DOHH2 (cell line): Measurements from ENCODE around the gene BUD23.
"Not testable (repeated sequence)": the region's sequence is repeated elsewhere in the genome, so short reads cannot be mapped to it uniquely, and the experiment has no call there.

ENCODE experiments used
- H3F3A ChIP-seq: fragments of 200-600 bp; sonication (generic), shearing (Covaris generic); 2 replicates; pipeline ENCODE4 v1.6.0; 2016; ENCODE audit warnings: antibody characterized with exemption, mild to moderate bottlenecking; ENCODE audit not compliant: control insufficient read depth, insufficient read depth
- H3K27ac ChIP-seq: fragments of 200-600 bp; sonication (generic); 2 replicates; pipeline ENCODE4 v1.5.1; 2014; ENCODE audit warnings: low read depth, mild to moderate bottlenecking, low read length, moderate library complexity
- H3K27me3 ChIP-seq: fragments of 200-600 bp; sonication (generic); 2 replicates; pipeline ENCODE4 v1.6.1; 2014; ENCODE audit warnings: mild to moderate bottlenecking, low read length, mixed read lengths; ENCODE audit not compliant: control insufficient read depth
- H3K36me3 ChIP-seq: fragments of 200-600 bp; sonication (generic); 2 replicates; pipeline ENCODE4 v1.6.1; 2014; ENCODE audit warnings: mild to moderate bottlenecking, low read length, moderate library complexity, mixed read lengths; ENCODE audit not compliant: control insufficient read depth
- H3K4me1 ChIP-seq: fragments of 200-600 bp; sonication (generic); 2 replicates; pipeline ENCODE4 v1.6.1; 2014; ENCODE audit warnings: mild to moderate bottlenecking, low read length, mixed read lengths; ENCODE audit not compliant: control insufficient read depth
- H3K4me2 ChIP-seq: fragments of 200-600 bp; sonication (generic); 2 replicates; pipeline ENCODE4 v1.6.0; 2014; ENCODE audit warnings: mild to moderate bottlenecking, low read length, moderate library complexity
- H3K4me3 ChIP-seq: fragments of 200-600 bp; sonication (generic); 2 replicates; pipeline ENCODE4 v1.5.1; 2014; ENCODE audit warnings: mild to moderate bottlenecking, low read length, mixed read lengths
- H3K79me2 ChIP-seq: fragments of 200-600 bp; sonication (generic); 2 replicates; pipeline ENCODE4 v1.6.1; 2014; ENCODE audit warnings: mild to moderate bottlenecking, low read length, mixed read lengths; ENCODE audit not compliant: control insufficient read depth
- H3K9me2 ChIP-seq: fragments of 200-600 bp; sonication (generic); replicated peaks from 2 replicates; pipeline ENCODE4 v1.6.1; 2014; ENCODE audit warnings: mild to moderate bottlenecking, low read length, mixed read lengths; ENCODE audit not compliant: control insufficient read depth
- H3K9me3 ChIP-seq: fragments of 200-600 bp; sonication (generic); 2 replicates; pipeline ENCODE4 v1.6.1; 2014; ENCODE audit warnings: antibody characterized with exemption, low read length, mixed read lengths; ENCODE audit not compliant: control insufficient read depth, insufficient read depth
- H4K20me1 ChIP-seq: fragments of 200-600 bp; sonication (generic); 2 replicates; pipeline ENCODE4 v1.6.0; 2014; ENCODE audit warnings: low read depth, mild to moderate bottlenecking, antibody characterized with exemption, low read length, moderate library complexity; ENCODE audit not compliant: control insufficient read depth, insufficient read depth
- CTCF ChIP-seq: fragments of 200-600 bp; sonication (generic); IDR thresholded peaks from one replicate; pipeline ENCODE4 v1.5.1; 2014; ENCODE audit warnings: antibody characterized with exemption, mild to moderate bottlenecking, low read depth, low read length; ENCODE audit not compliant: poor library complexity, severe bottlenecking
- EZH2phosphoT487 ChIP-seq: fragments of 200-600 bp; sonication (generic); IDR thresholded peaks from 2 replicates; pipeline ENCODE4 v1.6.1; 2017; ENCODE audit warnings: borderline replicate concordance, mild to moderate bottlenecking, antibody characterized with exemption, low read length, moderate library complexity, mixed read lengths

The BUD23 gene

GRCh38 chr7:73721377-73721817, 38.0 kb downstream of the BUD23 start:
- H3K27ac ChIP-seq = no peak overlapping the region
- H3K36me3 ChIP-seq = no peaks in the 10 kb centered on the region
- TF ChIP-seq CTCF (no peak), EZH2phosphoT487 (no peak)
- H3K9me3 ChIP-seq = no peaks in the 10 kb centered on the region
- peaks cover 13% of the 10 kb centered on the region for H3K79me2 ChIP-seq
- no peak overlapping the region for H3K4me2 ChIP-seq
- H3K27me3 ChIP-seq = peaks cover 43% of the 10 kb centered on the region
- no peaks in the 10 kb centered on the region for H3K9me2 ChIP-seq
- H4K20me1 ChIP-seq = peaks cover 15% of the 10 kb centered on the region; the same call in 1 of the 2 replicates
- no peak overlapping the region for H3K4me3 ChIP-seq
- H3K4me1 ChIP-seq = peaks cover 23% of the 10 kb centered on the region
- no peaks in the 10 kb centered on the region for H3F3A ChIP-seq

GRCh38 chr7:73722182-73722581, 38.8 kb downstream of the BUD23 start:
- Histone ChIP-seq H4K20me1 (peaks cover 15% of the 10 kb centered on the region; the same call in 1 of the 2 replicates), H3K79me2 (peaks cover 13% of the 10 kb centered on the region), H3K27me3 (peaks cover 48% of the 10 kb centered on the region), H3K4me1 (peaks cover 23% of the 10 kb centered on the region)
- H3K4me3 ChIP-seq, H3F3A ChIP-seq, H3K36me3 ChIP-seq, H3K9me3 ChIP-seq, H3K9me2 ChIP-seq, H3K4me2 ChIP-seq, H3K27ac ChIP-seq: not testable (repeated sequence)

GRCh38 chr7:73722785-73723184, 39.4 kb downstream of the BUD23 start:
- Histone ChIP-seq H3K79me2 (peaks cover 11% of the 10 kb centered on the region), H3K9me3 (no peaks in the 10 kb centered on the region), H3F3A (no peaks in the 10 kb centered on the region), H4K20me1 (peaks cover 11% of the 10 kb centered on the region; the same call in 1 of the 2 replicates), H3K27ac (no peak overlapping the region), H3K27me3 (peaks cover 45% of the 10 kb centered on the region), H3K4me1 (peaks cover 23% of the 10 kb centered on the region), H3K4me2 (no peak overlapping the region), H3K36me3 (no peaks in the 10 kb centered on the region), H3K4me3 (no peak overlapping the region), H3K9me2 (no peaks in the 10 kb centered on the region)
- TF ChIP-seq EZH2phosphoT487 = no peak
- TF ChIP-seq CTCF = no peak

- Histone ChIP-seq H3K27me3 (peaks cover 45% of the 10 kb centered on the region), H3K27ac (no peak overlapping the region), H3F3A (no peaks in the 10 kb centered on the region), H3K79me2 (peaks cover 2% of the 10 kb centered on the region), H3K9me3 (no peaks in the 10 kb centered on the region), H4K20me1 (peaks cover under 1% of the 10 kb centered on the region; the same call in 1 of the 2 replicates), H3K4me2 (no peak overlapping the region), H3K4me1 (peaks cover 16% of the 10 kb centered on the region), H3K36me3 (no peaks in the 10 kb centered on the region), H3K4me3 (no peak overlapping the region), H3K9me2 (no peaks in the 10 kb centered on the region)
- no peak for TF ChIP-seq EZH2phosphoT487
- no peak for TF ChIP-seq CTCF
Observed at GRCh38 chr7:73723813-73724212, 40.4 kb downstream of the BUD23 start.
